Activated T-cell treated with anti-CD3 and anti-CD28 coated beads, Interleukin-2, amount 50 U/mL, for 1 hour (primary cell): Measurements from ENCODE around the gene KCNAB2.
A peak's percentile ranks its signal among the peaks of the same experiment; 100 is the strongest.

Experiments
- DNase-seq: peaks from one replicate; pipeline ENCODE4 v3.0.0-alpha.2; 2020

The KCNAB2 gene

GRCh38 chr1:6045561-6045960, at the start of gene KCNAB2:
KCNAB2 (plus strand) TSS chr1:6045888; CDS start chr1:6051537, 5,649 bp downstream.
- no peak for DNase-seq

GRCh38 chr1:5996641-5997270, 48.9 kb upstream of the KCNAB2 start:
- DNase-seq: no peak

- DNase-seq: no peak
These were observed 48.4 kb upstream of the KCNAB2 start for GRCh38 chr1:5997316-5997715.

- no peak for DNase-seq
These were observed 47.4 kb upstream of the KCNAB2 start for GRCh38 chr1:5998051-5998905.

GRCh38 chr1:5998906-5999301, 46.8 kb upstream of the KCNAB2 start:
- DNase-seq: peak; percentile 5

- DNase-seq: peak; percentile 9
These were observed 45.8 kb upstream of the KCNAB2 start for GRCh38 chr1:5999711-6000443.

- DNase-seq: peak; percentile 16
These were observed 45.0 kb upstream of the KCNAB2 start for GRCh38 chr1:6000444-6001288.

GRCh38 chr1:6001992-6002576, 43.6 kb upstream of the KCNAB2 start:
- peak; percentile 37 for DNase-seq

- DNase-seq: peak; percentile 17
These were observed 42.8 kb upstream of the KCNAB2 start for GRCh38 chr1:6002714-6003501.

- peak; percentile 10 for DNase-seq
These were observed 41.9 kb upstream of the KCNAB2 start for GRCh38 chr1:6003568-6004411.

GRCh38 chr1:6004412-6005123, 41.1 kb upstream of the KCNAB2 start:
- DNase-seq: no peak

- peak; percentile 19 for DNase-seq
These were observed 40.3 kb upstream of the KCNAB2 start for GRCh38 chr1:6005276-6005917.

GRCh38 chr1:6006882-6007281, 38.8 kb upstream of the KCNAB2 start:
- DNase-seq: no peak

- peak; percentile 40 for DNase-seq
These were observed 38.2 kb upstream of the KCNAB2 start for GRCh38 chr1:6007318-6008083.

GRCh38 chr1:6008084-6008415, 37.6 kb upstream of the KCNAB2 start:
- DNase-seq: no peak

GRCh38 chr1:6008696-6009095, 37.0 kb upstream of the KCNAB2 start:
- DNase-seq: no peak

GRCh38 chr1:6009120-6010040, 36.3 kb upstream of the KCNAB2 start:
- no peak for DNase-seq
